Keratinocyte (primary cell): ENCODE data around the gene LY6G6F.

ENCODE experiments used
- CTCF ChIP-seq, 3 experiments: IDR thresholded peaks in 1 of 3; conservative IDR thresholded peaks in 1 of 3; optimal IDR thresholded peaks in 1 of 3; 2 replicates in 2 of 3; 3 replicates in 1 of 3; pipeline versions ENCODE3 to v1.5.1; 2011; ENCODE audit warnings: low read length in 3 of 3, mild to moderate bottlenecking in 3 of 3, moderate library complexity in 2 of 3, control low read depth in 1 of 3, inconsistent platforms in 1 of 3; ENCODE audit not compliant: insufficient read depth in 2 of 3; ENCODE audit errors: extremely low read depth in 1 of 3
- EZH2 ChIP-seq: IDR thresholded peaks from one replicate; pipeline ENCODE4 v1.6.1; 2012; ENCODE audit warnings: inconsistent platforms, mild to moderate bottlenecking, low read length, moderate library complexity

- TF ChIP-seq CTCF (optimal IDR thresholded peaks at IDR 0.05 in 1 of 3, IDR thresholded peaks at IDR 0.05 in 1 of 3, conservative IDR thresholded peaks at IDR 0.05 in 1 of 3; ENCODE audit: extremely low read depth in 1 of 3, insufficient read depth in 2 of 3, low read length in 3 of 3) (no peak), EZH2 (no peak)
Observed at GRCh38 chr6:31697555-31697954, 9.1 kb upstream of the LY6G6F start.
